NCI-H1417 (cell line): ENCODE measurements around the gene MYBBP1A.

Source experiments
- DNase-seq, 3 experiments: peaks; one replicate each; lab custom pipeline; 2025; lab: John Stamatoyannopoulos, UW

MYBBP1A gene

DNA sequence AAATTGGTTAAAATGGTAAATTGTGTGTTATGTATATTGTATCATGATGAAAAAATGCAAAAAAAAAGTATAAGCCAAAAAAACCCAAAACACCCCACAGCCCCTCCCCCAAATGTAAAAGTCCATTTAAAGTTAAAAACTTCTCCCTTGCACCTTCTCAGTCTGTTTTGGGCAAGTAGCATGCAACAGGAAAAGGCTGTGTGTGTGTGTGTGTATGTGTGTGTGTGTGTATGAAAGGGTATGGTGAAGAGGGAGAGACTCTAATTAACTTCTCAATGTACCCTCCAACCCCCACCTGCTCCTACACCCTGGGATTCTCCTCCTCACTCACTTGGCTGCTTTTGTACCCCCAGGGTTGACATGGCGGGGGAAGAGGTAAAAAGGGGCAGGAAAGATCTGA is 14.4 kb upstream of the MYBBP1A start:
- no peak for DNase-seq

DNA sequence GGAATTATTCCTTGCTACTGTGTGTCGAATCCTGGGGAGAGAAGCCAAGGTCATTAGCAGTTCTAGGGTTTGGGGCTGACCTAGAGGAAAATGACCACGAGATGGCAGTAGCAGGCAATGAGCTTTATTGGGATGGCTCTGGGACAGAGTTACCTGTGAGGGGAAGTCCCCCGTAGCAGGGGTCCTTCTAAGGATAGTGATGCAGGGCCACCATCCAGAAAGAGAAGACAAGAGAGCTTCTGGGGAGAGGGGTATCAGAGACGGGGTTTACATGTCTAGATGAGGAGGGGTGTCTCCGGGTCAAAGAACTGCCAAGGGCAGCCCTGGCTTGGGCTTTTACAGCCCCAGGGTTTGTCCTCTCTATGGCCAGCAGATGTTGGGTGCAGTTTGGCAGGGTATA is 11.6 kb upstream of the MYBBP1A start:
- DNase-seq = peak; percentile 36 to 77 (median 53)

DNA sequence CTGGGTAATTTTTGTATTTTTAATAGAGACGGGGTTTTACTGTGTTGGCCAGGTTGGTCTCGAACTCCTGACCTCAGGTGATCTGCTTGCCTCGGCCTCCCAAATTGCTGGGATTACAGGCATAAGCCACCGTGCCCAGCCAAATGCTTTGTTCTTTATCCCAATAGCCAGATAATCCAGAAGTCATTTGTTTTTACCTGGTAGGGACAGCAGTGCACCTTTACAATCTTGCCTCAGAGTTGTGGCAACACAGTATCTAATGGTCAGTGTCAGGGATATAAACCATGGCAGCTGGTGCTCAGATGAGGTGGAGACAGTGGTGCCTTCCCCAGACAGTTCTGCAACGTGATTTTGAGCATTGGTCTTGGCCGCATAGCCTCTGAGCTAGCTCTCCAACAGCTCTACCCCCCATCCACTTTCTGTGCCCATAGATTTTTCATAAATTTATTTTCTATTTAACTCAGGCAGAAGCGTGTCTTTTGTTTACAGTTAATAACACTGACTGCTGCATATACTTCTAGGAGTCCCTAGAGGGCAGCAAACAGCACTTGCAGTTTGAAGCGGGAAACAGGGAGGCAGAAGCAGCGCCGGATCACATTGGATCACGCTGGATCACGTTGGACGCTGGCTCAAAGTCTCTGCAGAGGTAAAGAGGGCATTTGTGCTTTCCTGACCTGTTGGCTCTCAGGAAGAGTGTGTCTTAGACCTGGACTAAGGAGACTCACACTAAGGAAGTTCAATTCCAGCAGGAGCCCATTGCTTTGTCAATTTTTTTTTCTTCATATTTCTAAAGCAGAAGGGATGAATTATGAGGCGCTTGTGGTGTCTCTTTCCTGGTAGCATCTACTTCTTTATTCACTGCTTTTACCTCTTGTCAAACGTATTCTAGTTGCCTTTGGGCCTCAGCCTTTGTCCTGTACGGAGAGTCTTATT is 10.3 kb upstream of the MYBBP1A start:
- peak; percentile 59 to 82 (median 75) for DNase-seq

DNA sequence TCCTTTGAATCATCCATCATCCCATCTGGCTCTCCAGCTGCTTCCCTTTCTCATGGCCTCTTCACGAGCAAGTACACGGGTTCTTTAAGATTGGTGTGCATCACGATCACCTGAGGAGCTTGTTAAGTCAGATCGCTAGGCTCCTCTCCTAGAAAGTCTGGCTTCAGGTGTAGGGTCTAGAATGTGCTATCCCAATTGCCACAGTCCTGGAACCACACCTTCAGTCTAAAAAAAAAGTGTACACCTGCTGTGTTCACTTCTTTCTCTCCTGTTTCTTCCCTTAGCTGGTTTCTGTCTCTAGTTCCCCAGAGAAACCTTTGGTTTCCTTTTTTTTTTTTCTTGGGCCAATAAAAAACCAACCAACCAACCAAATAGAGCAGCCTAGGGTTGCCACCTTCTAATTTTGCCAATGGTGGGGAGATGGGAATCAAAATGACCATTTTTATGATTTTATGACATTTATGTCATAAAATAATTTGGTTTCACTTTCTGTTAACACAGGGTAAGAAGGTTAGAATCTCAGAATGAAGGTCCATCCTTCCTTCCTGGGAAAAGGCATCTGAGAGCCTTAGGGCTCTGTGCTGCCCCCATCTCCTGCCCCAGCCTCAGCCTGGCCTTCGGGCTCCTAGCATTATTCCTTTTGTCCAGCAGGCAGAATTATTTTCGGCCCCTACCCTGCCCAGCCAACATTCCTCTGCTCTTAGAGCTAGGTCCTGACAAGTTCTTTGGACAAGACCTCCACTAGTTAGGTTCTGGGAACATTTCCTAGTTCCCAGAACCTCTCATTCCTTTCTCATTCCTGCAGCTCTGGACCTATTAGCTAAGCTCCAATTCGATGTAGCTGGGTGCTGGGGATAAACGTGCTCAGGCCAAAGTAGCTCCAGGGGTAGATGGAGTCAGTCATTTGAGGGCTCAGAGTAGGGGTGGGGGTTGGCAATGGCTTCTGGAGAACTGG is 7.1 kb upstream of the MYBBP1A start:
- no peak for DNase-seq

DNA sequence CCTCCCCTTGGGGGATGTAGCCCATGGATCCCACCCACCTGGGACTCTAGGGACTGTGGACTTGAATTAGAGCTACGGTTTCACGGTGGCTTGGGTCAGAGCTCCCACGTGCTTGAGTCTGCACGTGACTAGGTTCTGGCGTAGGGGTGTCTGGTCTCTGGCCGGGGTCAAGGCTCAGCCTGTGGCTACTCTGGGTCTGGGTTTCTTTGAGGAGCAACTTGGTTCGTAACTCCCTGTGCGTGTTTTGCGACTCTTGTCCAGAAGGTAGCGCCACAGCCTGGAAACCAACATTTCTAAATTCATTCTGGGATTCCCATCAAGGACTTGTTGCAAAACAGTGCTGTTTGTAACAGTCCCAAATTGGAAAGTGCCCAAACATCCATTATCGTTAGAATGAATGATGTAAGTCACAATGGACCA is 5.7 kb upstream of the MYBBP1A start:
- no peak for DNase-seq

DNA sequence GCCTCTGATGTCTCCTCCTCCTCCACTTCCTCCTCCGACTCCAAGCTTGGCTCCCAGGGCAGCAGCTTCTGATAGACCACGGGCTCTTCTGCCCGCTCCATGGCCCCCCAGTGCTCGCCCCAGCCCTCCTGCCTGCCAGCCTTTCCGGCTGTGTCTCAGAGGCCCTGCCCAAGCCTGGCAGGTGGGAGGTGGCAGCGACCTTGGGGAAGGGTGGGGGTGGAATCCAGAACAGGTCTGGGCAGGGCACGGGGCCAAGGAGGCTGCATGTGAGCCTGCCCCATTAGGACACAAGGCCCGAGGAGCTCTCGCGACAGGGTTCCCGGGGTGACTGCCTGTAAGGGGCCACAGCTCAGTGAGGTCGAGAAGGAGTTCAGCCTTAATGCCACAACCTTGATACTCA is 5.2 kb upstream of the MYBBP1A start, which contains the start of gene GGT6:
Gene GGT6, minus strand, starts transcription at position 157 of the 400 bp plus-strand sequence. Its CDS starts 56 bp downstream, at position 101.
- no peak for DNase-seq

DNA sequence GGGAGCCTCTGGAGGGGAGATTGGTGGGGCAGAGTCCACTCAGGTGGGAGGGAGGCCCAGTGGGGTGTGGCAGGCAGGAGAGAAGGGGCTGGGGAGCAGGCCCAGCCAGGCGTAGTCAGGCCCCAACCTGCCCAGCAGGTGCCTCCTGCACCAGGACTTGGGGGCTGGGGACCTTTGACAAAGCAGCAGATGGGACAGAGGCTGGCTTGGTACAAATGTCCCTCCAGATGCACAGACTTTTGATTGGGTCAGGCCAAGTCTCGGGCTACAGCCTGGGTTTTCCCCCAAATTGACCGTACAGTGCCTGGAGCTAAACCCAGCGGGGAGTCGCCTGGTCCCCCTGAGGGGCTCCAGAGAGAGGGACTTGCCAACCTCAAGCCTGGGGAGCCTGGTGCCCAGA is 4.8 kb upstream of the MYBBP1A start:
- no peak for DNase-seq

DNA sequence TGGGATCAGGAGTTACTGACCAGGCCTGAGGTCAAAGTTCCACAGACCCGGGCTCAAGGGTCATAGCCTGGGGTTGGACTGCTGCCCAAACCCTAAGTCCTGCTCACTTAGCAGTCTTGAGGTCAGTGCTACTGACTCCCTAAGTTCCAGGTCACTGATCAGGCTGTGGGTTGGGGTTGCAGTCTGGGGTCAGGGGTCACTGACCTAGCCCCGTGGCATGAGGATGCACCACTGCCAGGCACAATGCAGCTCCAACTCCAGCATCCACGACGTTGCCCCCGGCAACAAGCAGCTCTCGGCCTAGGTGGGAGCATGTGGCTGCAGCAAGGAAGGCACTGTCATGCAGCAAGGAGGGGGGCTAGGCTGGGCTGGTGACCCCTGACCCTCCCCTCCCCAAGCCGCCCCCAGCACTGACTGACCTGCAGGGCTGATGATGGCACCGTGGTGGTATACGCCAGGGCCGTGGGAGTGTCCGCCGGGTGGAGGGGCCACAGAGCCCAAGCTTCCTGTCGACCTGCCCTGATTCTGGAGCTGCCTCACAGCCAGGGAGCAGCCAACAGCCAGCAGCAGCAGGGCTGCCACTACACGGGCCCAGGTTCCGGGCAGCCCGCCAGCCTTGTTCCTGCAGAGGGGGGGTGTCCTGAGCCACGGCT is 4.1 kb upstream of the MYBBP1A start:
- DNase-seq = no peak

DNA sequence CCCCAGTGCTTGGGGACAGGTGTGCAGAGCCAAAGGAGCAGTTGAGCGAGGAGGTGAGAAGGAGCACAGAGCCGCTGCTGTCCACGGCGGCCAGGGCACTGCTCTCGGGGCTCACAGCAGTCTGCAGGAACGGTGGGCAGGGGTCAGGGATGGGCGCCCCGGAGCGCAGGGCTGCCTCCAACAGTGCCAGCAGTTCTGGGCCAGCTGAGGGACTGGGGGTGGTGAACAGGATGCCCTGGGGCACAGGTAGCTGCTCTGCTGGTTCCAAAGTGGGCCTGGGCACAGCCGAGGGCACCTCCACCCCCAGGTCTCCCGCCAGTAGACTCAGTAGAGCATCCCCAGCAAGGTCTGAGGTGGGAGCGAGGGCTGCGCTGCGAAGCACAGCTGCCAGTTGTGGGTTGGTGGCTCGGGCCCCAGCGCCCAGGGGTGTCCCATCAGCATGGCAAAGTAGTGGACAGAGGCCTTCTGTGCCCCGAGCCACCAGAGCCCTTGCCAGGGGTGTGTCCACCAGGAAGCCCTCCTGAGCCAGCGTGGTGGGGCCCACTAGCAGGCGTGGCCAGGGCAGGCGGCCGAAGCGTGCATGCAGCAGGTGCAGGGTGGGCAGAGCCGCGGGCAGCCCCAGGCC is 3.3 kb upstream of the MYBBP1A start:
- DNase-seq = no peak

DNA sequence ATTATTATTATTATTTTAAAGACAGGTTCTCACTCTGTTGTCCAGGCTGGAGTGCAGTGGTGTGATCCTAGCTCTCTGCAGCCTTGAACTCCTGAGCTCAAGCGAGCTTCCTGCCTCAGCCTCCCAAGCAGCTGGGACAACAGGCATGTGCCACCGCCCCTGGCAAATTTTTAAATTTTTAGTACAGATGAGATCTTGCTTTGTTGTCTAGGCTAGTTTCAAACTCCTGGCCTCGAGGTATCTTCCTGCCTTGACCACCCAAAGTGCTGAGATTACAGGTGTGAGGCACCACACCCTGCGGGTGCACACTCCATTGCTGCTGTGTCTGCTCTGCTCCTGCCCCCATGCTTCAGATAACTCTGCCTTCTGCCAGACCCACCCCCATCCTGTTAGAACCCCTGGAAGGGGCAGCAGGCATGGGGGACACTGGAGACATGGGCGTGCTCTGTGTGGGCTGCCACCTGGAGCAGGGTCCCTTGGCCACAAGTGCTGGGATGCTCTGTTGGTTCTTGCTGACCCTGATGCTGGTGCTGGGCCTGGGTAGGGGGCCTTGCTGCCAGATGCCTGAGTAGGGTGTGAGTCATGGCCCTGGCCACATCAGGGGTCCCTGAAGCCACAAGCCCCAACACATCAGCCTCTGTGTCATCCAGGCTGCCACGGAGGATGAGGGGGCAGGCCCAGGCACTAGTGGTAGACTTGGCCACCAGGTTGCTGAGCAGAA is 2.6 kb upstream of the MYBBP1A start:
- DNase-seq = no peak

DNA sequence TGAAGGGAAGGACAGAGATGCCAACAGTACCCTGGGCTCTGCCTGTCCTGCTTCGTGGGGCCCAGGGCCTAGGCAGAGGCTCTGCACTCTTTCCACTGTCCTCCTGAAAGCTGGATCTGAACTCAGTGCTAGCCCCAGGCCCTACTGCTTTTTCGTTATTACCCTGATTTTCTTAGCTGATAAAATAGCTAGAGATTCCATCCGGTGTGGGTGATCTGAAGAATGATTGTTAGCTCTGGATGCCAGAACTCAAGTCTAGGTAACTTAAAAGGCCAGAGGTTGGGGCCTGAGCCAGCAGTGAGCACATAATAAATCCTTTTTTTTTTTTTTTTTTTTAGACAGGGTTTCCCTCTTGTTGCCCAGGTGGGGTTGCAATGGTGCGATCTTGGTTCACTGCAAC is 1.8 kb upstream of the MYBBP1A start:
- no peak for DNase-seq

DNA sequence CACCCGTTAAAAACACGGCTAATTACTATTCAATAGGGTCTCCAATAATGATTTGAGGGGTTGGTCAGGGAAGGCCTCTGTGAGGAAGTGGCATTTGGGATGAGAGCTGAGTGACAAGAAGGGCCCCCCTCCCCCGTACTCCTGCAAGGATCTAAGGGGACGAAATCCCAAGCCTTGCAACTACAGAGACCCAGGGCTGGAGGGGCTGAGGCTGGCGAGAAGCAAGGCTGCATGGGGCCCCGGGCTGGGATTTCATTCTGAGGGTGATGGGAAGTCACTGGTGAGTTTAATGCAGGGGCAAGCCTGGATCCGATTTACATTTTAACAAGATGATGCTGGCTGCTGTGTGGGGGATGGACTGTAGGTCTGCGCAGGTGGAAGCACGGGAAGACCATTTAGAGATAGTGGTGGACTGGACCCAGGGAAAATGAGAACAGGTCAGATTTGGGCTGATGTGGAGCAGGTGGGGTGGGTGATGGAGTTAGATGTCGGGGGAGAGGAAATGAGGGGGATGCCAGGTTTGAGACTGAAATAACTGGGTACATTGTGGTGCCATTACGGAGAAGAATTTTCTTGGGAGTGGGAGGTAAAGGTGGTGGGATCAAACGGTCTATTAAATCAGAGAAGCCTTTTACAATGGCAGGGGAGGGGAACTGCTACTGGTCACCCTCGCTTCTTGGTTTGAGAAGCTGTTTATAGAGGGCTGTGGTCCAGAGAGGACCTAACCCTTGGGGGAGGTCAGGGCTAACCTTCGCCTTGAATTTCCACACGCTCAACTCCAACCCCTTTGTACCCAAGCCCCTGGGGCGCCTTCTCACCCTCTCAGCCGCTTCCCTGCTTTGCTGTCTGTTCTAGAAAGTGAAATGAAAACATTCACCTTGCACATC is 932 bp upstream of the MYBBP1A start:
- peak in 1 of 3 experiments; percentile 34 for DNase-seq

DNA sequence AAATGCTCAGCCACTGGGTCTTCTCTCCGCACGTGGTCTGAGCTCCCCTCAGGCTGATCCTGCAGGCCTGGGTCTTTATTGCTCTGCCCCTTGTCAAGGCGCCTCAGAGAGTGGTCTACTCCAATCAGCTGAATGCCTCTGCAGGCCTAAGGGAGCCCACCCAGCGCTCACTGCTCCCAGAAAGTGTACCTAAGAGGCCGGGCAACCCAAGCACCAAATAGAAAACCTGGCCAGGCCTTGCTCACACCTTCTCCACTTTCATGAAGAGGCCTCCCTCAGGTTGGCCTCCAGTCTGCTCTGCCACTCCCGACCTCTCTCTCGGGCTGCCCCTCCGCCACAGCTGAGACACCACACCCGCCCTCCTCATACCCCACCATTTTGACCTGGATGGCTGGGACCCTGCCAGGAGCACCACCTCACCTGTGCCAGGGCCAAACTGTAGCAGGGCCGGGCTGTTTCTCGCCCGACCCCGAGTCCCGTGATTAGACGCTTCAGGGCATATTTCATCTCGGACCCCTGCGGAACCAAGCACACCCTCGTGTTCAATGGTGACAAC is 665 bp downstream of the MYBBP1A start:
- no peak for DNase-seq

DNA sequence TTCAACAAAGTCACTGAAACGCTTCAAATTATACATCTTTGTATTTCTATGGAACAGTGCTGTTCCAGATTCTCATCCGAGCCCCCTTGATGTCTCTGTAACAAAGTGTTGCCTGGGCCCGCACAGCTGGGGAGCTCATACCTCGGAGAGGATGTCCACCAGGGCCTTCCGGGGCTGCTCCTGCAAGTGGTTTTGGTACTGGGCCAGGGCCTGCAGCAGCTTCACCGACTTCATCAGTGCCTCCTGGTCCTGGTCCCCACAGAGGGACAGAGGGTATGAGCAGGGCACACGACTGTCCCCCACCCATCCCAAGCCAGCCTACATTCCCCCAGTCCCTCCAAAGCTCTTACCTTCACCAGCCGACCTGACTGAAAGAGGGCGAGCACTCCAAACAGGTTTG is 1.5 kb downstream of the MYBBP1A start:
- DNase-seq = no peak

DNA sequence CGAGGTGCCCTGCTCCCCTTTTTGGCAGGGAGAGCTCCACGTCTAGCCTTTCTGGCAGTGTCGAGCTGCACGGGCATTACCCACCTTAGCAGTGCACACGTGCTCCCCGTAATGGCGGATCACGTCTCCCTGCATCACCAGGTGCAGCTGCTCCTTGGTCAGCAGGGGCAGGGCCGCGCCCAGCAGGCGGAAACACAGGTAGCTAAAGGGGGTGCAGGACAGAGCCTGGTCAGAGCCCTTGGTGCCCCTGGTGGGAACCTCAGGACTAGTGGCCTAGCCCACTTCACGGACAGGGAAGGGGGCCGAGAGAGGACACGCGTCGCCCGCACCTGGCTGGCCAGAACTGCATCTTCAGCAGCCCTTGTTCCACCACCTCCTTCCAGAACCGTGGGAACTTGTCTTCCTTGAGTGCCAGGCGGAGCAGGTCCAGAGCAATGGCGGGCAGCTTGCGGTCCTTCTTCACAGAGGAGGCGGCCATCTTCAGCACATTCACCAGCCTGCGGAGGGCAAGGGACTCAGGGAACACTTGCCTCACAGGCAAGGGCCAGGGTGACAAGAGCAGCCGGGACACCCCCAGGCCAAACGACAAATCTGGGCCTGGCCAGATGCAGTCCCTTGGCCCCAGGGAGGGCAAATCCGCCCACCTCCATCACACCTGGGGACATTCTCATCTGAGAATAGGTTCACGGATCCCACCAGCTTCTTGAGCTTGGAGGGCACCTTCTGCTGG is 3.2 kb downstream of the MYBBP1A start:
- DNase-seq = no peak

DNA sequence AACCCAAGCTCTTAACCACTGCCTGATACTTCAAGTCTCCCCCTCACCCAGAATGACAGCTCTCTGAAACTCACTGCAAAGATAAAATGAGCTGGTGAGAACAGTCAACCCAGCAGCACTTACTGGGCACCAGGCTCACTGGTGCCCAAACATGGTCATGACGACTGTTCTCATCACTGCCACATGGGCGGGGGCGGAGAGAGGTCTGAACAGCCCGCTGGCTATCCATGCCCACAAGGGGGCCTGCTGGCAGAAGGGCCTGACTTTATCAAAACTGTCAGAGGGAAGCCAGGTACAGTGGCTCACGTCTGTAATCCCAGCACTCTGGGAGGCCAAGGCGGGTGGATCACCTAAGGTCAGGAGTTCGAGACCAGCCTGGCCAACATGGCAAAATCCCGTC is 4.0 kb downstream of the MYBBP1A start:
- DNase-seq = no peak

DNA sequence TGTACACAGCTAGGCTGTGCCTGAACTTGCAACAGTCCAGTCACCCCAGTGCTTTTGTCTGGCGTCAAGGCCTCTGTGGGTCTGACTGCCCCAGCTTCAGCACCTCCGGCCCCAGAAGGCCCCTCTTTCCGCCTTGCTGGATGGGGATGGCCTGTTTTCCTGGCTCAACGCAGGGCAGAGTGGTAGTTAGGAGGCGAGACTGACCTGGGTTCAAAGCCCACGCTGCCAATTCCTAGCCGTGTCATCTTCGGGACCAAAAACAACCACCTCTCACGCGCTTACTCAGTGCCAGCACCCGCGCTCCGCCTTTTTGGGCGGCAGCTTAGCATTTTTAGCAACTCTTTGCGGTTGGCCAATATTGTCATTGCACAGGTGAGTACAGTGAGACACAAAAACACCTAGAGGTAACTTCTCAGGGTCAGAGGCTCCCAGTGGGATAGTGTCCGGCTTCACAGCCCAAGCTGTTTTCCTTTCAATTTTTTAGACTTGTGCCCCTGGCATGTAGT is 4.6 kb downstream of the MYBBP1A start:
- no peak for DNase-seq

DNA sequence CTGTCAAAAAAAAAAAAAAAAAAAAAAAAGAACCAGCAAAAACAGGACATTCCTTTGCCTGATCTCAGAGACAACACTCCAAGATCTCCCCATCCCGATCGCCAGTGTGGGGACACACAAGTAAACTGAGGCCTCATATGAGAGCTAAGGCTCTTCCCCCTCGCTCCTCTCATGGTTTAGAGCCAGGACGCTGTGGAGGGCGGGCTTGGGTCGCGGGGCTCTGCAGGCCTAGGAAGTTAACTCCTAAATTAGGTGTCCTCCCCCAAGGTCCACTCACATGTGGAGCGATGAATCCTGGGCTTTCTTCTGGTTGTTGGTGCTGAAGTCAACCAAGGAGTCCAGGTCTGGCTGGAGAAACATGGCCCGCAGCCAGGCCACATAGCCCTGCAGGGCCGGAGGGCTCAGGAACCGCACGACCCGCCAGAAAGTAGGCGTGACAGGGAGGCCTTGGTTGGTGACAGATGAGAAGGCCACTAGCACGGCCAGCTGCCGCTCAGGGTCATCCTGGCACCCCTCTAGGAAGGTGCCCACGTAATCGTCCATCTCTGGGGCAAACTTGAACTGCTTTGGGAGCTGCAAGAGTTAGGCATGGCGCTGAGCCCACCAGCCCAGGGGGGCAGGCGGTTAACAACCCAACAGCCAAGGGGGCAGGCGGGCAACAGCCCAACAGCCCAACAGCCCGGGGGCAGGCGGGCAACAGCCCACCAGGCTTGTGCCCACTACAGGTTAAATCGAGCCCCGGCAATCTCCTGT is 5.2 kb downstream of the MYBBP1A start:
- DNase-seq = no peak
